Measurements from ENCODE around the gene NUDT17. TPM values are rescaled to one million over a fixed set of nuclear protein-coding genes. Genes with fewer than 3 reads are reported as not detected.

The NUDT17 gene
- total and polyA plus RNA-seq, 2 of the 8 experiments (the other 6 are each of a cell fraction or from before 2014, with no cell fraction given): 2.7 to 4.1 TPM

DNA sequence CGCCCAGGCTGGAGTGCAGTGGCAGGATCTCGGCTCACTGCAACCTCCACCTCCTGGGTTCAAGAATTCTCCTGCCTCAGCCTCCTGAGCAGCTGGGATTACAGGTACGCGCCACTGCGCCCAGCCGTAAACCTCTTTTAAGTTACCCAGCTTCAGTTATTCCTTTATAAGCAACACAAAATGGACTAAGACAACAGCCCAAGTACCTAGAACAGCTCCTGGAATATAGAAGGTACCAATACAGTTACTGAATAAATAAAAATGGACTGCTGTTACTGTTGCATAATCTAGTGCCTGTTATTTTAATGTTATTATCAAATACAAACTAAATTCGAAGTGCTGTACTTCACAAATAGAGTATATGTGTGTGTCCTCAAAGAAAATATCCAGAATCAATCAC lies 38.6 kb upstream of the NUDT17 start (continued):
- TF ChIP-seq, protein P1, sequence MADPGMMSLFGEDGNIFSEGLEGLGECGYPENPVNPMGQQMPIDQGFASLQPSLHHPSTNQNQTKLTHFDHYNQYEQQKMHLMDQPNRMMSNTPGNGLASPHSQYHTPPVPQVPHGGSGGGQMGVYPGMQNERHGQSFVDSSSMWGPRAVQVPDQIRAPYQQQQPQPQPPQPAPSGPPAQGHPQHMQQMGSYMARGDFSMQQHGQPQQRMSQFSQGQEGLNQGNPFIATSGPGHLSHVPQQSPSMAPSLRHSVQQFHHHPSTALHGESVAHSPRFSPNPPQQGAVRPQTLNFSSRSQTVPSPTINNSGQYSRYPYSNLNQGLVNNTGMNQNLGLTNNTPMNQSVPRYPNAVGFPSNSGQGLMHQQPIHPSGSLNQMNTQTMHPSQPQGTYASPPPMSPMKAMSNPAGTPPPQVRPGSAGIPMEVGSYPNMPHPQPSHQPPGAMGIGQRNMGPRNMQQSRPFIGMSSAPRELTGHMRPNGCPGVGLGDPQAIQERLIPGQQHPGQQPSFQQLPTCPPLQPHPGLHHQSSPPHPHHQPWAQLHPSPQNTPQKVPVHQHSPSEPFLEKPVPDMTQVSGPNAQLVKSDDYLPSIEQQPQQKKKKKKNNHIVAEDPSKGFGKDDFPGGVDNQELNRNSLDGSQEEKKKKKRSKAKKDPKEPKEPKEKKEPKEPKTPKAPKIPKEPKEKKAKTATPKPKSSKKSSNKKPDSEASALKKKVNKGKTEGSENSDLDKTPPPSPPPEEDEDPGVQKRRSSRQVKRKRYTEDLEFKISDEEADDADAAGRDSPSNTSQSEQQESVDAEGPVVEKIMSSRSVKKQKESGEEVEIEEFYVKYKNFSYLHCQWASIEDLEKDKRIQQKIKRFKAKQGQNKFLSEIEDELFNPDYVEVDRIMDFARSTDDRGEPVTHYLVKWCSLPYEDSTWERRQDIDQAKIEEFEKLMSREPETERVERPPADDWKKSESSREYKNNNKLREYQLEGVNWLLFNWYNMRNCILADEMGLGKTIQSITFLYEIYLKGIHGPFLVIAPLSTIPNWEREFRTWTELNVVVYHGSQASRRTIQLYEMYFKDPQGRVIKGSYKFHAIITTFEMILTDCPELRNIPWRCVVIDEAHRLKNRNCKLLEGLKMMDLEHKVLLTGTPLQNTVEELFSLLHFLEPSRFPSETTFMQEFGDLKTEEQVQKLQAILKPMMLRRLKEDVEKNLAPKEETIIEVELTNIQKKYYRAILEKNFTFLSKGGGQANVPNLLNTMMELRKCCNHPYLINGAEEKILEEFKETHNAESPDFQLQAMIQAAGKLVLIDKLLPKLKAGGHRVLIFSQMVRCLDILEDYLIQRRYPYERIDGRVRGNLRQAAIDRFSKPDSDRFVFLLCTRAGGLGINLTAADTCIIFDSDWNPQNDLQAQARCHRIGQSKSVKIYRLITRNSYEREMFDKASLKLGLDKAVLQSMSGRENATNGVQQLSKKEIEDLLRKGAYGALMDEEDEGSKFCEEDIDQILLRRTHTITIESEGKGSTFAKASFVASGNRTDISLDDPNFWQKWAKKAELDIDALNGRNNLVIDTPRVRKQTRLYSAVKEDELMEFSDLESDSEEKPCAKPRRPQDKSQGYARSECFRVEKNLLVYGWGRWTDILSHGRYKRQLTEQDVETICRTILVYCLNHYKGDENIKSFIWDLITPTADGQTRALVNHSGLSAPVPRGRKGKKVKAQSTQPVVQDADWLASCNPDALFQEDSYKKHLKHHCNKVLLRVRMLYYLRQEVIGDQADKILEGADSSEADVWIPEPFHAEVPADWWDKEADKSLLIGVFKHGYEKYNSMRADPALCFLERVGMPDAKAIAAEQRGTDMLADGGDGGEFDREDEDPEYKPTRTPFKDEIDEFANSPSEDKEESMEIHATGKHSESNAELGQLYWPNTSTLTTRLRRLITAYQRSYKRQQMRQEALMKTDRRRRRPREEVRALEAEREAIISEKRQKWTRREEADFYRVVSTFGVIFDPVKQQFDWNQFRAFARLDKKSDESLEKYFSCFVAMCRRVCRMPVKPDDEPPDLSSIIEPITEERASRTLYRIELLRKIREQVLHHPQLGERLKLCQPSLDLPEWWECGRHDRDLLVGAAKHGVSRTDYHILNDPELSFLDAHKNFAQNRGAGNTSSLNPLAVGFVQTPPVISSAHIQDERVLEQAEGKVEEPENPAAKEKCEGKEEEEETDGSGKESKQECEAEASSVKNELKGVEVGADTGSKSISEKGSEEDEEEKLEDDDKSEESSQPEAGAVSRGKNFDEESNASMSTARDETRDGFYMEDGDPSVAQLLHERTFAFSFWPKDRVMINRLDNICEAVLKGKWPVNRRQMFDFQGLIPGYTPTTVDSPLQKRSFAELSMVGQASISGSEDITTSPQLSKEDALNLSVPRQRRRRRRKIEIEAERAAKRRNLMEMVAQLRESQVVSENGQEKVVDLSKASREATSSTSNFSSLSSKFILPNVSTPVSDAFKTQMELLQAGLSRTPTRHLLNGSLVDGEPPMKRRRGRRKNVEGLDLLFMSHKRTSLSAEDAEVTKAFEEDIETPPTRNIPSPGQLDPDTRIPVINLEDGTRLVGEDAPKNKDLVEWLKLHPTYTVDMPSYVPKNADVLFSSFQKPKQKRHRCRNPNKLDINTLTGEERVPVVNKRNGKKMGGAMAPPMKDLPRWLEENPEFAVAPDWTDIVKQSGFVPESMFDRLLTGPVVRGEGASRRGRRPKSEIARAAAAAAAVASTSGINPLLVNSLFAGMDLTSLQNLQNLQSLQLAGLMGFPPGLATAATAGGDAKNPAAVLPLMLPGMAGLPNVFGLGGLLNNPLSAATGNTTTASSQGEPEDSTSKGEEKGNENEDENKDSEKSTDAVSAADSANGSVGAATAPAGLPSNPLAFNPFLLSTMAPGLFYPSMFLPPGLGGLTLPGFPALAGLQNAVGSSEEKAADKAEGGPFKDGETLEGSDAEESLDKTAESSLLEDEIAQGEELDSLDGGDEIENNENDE (IDR thresholded peaks at IDR 0.05; ENCODE audit: insufficient replicate concordance, low read length): no peak
- no peak for TF ChIP-seq SIRT6 (IDR thresholded peaks at IDR 0.05; ENCODE audit: low read length)
- TF ChIP-seq, protein P2, sequence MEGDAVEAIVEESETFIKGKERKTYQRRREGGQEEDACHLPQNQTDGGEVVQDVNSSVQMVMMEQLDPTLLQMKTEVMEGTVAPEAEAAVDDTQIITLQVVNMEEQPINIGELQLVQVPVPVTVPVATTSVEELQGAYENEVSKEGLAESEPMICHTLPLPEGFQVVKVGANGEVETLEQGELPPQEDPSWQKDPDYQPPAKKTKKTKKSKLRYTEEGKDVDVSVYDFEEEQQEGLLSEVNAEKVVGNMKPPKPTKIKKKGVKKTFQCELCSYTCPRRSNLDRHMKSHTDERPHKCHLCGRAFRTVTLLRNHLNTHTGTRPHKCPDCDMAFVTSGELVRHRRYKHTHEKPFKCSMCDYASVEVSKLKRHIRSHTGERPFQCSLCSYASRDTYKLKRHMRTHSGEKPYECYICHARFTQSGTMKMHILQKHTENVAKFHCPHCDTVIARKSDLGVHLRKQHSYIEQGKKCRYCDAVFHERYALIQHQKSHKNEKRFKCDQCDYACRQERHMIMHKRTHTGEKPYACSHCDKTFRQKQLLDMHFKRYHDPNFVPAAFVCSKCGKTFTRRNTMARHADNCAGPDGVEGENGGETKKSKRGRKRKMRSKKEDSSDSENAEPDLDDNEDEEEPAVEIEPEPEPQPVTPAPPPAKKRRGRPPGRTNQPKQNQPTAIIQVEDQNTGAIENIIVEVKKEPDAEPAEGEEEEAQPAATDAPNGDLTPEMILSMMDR (IDR thresholded peaks at IDR 0.05; ENCODE audit: control extremely low read depth in 1 of 3, insufficient read depth in 1 of 3, low read depth in 1 of 3, low read length in 3 of 3): no peak
- TF ChIP-seq CTBP2 (IDR thresholded peaks at IDR 0.05; ENCODE audit: borderline replicate concordance, insufficient read depth, insufficient read length, low read length): no peak
- TF ChIP-seq SIN3A (conservative IDR thresholded peaks at IDR 0.05 in 1 of 2, IDR thresholded peaks at IDR 0.05 in 1 of 2; ENCODE audit: low read depth in 1 of 2, low read length in 2 of 2): no peak
- no peak for TF ChIP-seq CBX8 (IDR thresholded peaks at IDR 0.05; ENCODE audit: borderline replicate concordance, low read depth, low read length)
- TF ChIP-seq MAFK (IDR thresholded peaks at IDR 0.05; ENCODE audit: low read depth, low read length): no peak
- no peak for TF ChIP-seq YY1 (IDR thresholded peaks at IDR 0.05; ENCODE audit: low read depth, low read length)
